CD4-positive, alpha-beta T cell treated with Interleukin-1 beta for 1 hour (primary cell): ENCODE results near the gene CARHSP1.
A peak's percentile ranks its signal among the peaks of the same experiment; 100 is the strongest.
"Not testable (repeated sequence)": the region's sequence is repeated elsewhere in the genome, so short reads cannot be mapped to it uniquely, and the experiment has no call there.

Source experiments
- DNase-seq, 2 donors: peaks; one replicate each; pipeline ENCODE4 v3.0.0-alpha.2; 2020 to 2022

The CARHSP1 gene

DNA sequence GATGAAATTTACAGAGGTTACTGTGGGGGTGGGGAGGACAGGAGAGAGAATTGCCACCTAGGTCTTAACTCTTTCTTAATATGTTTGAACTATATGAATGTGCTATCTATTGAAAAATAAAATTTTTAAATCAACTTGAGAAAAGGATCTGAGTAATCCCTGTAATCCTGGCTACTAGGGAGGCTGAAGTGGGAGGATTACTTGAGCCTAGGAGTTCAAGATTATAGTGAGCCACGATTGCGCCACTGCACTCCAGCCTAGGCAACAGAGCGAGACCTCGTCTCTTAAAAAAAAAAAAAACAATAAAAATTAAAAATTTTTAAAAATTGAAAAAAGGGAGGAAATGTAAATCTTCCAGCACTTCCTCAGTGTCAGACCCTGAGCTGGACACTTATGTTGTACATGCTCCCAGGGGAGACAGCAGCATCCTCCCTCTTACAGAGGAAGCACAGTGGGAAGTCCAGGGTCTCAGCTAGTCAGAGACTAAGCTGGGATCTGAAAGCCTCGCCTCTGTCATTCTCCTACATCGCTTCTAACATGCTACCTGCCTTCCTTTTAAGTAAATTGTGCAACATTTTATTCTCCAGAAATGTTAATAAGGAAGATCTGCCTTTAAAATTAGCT is 49.3 kb downstream of the CARHSP1 start:
- no peak for DNase-seq

DNA sequence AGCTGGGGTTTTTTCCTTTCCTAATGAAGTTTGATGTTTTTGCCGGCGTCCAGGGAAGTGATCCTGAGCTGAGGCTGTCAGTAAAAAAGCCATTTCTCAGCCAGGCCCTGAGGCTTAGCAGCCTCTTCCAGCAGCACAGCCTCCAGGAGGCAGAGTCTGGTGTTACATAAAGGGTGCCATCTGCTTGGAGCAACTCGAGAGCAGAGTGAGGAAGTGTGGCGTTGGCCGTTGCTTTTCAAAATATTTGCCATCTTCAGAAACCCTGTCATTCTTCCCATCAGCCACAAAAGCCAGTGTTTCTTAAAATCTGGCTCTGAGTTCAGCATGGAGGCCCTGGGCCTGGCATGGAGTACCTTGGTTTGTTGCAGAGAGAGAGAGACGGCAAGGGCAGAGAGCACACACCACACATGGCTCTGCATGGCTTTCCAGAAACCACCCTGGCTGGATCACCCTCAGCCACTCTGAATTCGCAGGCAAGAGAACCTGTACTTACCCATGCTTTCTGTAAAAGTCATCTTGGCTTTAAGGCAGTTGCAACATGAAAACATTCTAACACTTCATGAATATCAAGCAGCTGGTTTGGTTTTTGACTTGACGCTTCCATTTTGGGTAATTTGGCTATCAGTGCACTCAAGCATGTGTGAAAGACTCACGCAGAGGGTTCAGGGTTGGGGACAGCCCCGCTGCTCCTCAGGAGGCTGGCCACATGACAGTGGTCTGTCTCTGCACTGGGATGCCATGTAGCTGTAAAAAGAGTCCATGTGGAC is 50.1 kb downstream of the CARHSP1 start:
- no peak for DNase-seq

DNA sequence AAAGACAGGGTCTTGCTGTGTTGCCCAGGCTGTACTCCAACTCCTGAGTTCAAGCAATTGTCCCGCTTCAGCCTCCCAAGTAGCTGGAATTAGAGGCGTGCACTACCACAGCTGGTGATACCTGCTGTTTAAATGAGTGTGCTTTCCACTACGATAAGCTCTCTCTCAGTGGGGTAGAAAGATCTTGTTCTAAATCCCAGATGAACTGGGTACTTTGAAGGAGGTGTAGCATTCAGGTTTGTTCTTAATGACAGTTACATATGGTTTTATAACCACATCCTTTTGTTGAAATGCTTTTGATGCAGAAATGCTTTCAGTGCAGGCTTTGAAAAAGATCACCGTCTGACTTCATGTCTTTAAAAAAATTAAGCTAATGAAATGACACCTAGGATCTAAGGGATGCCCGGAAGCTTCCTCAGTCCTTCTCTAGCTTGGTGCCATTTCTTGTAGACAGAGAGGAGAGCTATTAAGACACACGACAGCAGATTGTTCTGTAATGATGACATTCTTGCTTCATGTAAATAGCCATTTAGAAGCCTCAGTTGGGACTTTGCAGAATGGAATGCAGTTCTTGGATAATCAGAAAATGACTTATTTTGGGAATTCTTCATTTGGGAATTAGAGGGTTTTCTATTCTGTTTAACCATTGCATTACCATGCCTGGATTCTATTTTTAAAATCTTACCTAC is 51.7 kb downstream of the CARHSP1 start:
- DNase-seq = peak in 1 of 2 donors; percentile 17

DNA sequence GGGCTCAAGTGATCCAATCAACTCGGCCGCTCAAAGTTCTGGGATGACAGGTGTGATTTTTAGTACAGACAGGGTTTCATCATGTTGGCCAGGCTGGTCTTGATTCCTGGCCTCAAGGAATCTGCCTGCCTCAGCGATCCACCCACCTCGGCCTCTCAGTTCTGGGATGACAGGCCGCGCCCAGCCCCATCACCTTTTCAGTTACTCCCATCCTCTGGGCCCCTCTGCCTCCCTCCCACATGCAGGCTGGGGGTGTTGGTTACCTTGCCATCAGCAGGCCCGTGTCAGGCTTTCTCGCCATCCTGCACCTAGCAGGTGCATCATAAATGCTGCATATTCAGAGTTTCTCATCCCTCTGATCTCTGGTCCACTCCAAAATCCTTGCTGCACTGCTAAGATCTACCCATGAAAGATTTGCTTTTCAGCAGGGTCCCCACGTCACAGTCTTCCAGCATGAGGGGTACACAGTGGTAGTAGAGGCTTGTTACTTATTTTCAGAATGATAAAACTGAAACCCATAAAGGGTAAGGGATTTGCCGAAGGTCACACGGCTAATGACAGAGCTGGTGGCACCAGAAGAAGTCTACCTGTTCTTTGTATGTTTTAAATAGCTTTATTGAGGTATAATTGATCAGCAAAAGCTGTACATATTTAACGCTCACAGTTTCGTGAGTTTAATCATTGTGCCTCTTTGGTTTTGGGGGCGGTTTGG is 54.6 kb downstream of the CARHSP1 start:
- no peak for DNase-seq

DNA sequence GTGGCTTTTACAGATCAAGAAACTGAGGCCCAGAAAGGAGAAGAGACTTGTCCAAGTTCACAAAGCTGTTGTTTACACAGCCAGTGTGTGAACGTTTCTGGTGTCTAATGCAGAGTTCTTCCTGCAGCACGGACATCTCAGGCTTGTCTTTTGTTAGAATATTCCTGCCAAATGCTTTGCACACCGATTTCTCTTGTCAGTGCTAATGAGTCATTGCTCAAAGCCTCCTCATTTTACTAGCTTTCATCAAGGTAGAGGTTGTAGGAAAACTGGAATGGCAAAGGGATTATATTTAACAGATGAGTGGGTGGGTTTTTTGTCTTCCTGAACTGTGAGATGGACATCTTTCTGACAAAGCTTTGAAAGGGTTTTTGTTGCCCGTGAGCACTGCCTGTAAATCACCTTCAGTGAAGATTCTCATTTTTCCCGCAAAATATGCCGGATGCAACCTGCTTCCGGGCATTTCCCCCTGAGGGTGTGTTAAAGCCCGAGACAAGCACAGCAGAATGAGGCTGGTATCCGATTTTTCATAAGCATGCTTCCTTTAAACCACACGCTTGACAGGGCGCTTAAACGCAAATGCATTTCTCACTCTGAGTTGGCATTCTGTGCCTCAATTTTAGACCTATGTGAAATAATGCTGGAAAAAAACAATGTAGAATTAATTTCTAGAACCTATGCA is 56.5 kb downstream of the CARHSP1 start:
- DNase-seq = no peak

DNA sequence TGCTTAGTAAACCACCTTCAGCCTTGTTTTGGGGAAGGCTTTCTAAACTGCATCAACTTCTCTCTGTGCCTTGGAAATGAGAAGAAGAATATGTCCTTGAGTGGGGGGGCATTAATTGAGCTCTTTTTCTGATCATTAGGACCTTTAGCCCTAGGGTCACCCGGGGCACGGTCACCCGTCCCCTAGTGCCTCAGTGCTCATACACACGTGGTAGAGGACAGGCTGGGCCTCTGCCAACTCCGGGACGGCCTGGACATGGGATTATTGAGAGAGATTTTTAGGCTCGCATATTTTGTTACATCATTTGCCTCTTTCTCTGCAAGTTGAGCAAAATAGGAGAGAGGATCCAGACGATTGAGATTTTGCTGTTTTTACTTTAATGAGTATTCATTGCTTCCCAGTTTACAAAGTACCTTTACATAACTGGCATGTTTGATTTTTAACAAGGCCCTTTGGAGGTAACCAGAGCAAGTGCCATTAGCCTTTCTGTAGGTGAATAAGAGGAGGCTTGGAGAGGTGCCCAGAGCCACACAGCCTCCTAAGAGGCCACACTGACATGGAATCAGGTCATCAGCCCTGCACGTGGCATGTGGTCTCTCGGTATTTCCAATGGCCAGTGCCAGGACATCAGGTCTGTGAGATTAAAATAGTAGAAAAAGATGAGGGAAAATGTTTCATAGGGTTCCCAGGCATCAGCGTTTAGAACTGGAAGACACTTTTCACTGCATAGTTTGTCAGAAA is 60.0 kb downstream of the CARHSP1 start:
- DNase-seq = no peak

DNA sequence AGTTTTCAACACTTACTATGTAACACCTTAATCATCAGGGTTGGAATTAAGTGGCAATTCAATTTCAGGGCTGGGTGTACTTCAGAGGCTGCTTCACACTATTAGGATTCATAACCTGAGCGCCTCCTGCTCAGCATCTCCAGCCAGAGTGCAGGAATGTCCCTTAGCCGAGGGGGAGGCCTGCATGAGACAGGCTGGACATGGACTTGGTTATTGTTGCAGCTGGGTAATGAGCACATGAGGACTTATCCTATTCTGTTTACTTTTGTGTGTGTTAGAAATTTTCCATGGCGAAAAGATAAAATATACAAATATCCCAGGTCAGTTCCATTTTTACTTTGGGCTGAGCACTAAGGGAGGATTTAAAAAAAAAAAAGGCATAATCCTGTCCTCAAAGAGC is 60.8 kb downstream of the CARHSP1 start:
- no peak for DNase-seq

DNA sequence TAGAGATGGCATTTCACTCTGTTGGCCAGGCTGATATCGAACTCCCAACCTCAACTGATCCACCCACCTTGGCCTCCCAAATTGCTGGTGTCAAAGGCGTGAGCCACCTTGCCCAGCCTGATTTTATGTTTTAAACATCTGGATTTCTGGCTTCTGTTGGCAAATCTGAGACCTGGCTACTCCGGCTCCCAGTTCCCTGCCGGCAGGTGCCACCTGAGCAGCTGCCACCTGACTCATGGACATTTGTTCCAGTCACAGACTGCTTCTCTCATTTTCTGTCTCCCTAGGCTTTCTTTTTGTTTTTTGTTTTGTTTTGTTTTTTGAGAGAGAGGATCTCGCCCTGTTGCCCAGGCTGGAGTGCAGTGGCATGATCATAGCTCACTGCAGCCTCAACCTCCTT is 61.6 kb downstream of the CARHSP1 start:
- no peak for DNase-seq

DNA sequence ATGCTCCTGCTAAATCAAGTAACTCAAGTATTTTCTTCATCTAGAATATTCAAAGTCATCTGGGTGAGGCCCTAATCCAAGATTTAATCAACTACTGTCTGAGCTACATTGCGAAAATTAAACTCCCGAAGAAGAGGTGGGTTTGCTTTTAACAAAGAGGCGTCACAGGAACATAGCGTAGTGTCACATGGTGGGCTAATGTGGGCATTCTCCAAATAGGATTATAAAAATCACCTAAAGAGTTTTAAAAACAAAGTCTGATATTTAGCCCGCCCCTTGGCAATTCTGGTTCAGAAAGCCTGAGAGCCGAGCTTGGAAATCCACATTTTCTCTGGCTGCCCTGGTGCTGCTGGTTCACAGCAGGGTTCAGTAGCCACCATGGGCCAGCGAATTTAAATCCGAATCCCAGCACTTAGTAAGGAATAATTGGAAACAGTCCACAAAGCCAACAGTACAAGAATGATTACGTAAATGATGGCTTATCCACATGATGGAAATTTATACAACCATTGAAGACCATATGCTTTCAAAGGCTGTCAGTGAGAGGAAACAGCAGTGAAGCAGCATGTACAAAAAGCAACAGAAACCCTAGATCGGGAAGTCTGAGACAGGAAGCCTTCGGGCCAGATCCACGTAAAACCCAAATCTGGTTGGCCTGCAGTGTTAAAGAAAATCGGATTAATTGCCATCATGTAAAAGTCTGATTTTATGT is 62.4 kb downstream of the CARHSP1 start:
- no peak for DNase-seq

DNA sequence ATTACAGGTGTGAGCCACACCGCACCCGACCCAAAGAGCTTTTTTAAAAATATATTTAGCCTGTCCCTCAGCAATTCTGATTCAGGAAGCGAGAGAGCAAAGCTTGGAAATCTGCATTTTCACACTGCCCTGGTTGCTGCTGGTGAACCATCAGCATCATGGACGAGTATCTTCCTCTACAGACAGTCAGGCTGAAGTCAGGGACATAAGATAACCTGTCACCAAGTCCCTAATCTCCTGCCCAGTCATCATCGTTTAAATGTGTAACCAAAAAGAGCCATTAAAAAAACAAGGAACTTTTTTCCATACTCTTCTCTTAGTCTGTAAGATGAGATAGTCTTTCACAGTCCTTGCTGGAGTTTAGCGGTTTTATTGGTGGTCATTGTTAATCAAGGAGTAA is 64.5 kb downstream of the CARHSP1 start:
- DNase-seq = no peak

DNA sequence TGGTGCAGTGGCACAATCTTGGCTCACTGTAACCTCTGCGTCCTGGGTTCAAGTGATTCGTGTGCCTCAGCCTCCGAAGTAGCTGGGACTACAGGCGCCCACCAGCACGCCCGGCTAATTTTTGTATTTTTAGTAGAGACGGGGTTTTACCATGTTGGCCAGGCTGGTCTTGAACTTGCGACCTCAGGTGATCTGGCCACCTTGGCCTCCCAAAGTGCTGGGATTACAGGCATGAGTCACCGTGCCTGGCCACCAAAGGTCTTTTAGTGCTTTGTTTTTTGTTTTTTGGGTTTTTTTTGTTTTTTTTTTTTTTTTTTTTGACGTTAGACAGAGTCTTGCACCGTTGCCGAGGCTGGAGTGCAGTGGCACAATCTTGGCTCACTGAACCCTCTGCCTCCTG is 65.1 kb downstream of the CARHSP1 start:
- not testable (repeated sequence) for DNase-seq
